ENCODE results near the gene STN1. TPM values are rescaled to one million over a fixed set of nuclear protein-coding genes. Genes with fewer than 3 reads are reported as not detected.
"Not testable (repeated sequence)": the region's sequence is repeated elsewhere in the genome, so short reads cannot be mapped to it uniquely, and the experiment has no call there.

Gene STN1
- total RNA-seq, 2 donors from 2014 or later, result 15.5 to 42.7 TPM

DNA sequence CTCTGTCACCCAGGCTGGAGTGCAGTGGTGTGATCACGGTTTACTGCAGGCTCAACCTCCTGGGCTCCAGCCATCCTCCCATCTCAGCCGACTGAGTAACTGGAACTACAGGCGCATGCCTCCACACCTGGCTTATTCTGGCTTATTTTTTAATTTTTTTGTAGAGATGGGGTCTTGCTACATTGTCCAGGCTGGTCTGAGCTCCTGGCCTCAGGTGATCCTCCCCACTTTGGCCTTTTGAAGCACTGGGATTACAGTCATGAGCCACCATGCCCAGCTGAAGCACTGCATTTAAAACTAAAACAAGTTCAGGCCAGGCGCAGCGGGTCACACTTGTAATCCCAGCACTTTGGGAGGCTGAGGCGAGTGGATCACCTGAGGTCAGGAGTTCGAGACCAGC lies 70.6 kb downstream of the STN1 start:
- intact Hi-C loops (cut with DNase I), result no loop called here
- Histone ChIP-seq H3K27ac (no peak overlapping the region), H3K9me3 (no peaks in the 10 kb centered on the region), H3K4me1 (replicated peaks) (peaks cover 15% of the 10 kb centered on the region), H3K36me3 (no peaks in the 10 kb centered on the region), H3K4me3 (no peak overlapping the region), H3K27me3 (replicated peaks; ENCODE audit: insufficient read depth) (no peaks in the 10 kb centered on the region)
- 86% methylated on average over 7 of the region's 7 CpGs for WGBS
- no peak for TF ChIP-seq POLR2AphosphoS5 (IDR thresholded peaks at IDR 0.05)
- no peak for DNase-seq (ENCODE audit: low spot score)

DNA sequence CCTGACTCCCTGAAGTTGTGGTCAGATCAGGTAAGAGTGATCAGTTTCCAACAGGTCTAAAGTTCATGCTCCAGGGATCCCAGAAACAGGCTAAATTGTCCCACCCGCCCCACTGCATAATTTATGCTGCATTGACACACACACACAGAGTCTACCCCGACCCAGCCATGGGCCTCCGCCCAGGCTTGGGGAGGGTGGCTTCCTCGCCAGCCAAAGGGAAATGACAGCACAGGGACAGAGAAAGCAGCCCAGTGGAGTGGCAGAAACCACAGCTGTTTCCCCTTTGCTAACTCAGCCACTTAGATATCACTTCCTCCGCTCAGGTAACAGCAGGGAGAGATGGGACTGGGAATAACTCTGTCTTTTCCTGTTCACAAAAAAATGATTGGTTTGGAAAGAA lies 72.0 kb downstream of the STN1 start:
- Histone ChIP-seq H3K36me3 (no peaks in the 10 kb centered on the region), H3K4me1 (replicated peaks) (peaks cover 15% of the 10 kb centered on the region), H3K27me3 (replicated peaks; ENCODE audit: insufficient read depth) (no peaks in the 10 kb centered on the region), H3K4me3 (no peak overlapping the region), H3K9me3 (no peaks in the 10 kb centered on the region), H3K27ac (no peak overlapping the region)
- DNase-seq (ENCODE audit: low spot score), result no peak
- intact Hi-C loops (cut with DNase I), result no loop called here
- TF ChIP-seq POLR2A (IDR thresholded peaks at IDR 0.05), result no peak
- no peak for TF ChIP-seq POLR2AphosphoS5 (IDR thresholded peaks at IDR 0.05)
- TF ChIP-seq, protein P1, sequence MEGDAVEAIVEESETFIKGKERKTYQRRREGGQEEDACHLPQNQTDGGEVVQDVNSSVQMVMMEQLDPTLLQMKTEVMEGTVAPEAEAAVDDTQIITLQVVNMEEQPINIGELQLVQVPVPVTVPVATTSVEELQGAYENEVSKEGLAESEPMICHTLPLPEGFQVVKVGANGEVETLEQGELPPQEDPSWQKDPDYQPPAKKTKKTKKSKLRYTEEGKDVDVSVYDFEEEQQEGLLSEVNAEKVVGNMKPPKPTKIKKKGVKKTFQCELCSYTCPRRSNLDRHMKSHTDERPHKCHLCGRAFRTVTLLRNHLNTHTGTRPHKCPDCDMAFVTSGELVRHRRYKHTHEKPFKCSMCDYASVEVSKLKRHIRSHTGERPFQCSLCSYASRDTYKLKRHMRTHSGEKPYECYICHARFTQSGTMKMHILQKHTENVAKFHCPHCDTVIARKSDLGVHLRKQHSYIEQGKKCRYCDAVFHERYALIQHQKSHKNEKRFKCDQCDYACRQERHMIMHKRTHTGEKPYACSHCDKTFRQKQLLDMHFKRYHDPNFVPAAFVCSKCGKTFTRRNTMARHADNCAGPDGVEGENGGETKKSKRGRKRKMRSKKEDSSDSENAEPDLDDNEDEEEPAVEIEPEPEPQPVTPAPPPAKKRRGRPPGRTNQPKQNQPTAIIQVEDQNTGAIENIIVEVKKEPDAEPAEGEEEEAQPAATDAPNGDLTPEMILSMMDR (IDR thresholded peaks at IDR 0.05), result no peak
- WGBS, result 64% methylated on average over 5 of the region's 5 CpGs

DNA sequence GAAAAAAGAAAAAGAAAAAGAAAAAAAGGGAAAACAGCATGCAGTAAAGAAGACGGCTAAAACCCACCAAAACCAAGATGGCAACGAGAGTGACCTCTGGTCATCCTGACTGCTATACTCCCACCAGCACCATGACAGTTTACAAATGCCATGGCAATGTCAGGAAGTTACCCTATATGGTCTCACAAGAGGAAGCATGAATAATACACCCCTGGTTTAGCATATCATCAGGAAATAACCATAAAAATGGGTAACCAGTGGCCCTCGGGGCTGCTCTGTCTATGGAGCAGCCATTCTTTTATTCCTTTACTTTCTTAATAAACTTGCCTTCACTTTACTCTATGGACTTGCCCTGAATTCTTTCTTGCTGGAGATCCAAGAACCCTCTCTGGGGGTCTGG lies 72.6 kb downstream of the STN1 start:
- WGBS, result 83% methylated on average over 3 of the region's 3 CpGs
- H3K36me3 ChIP-seq; DNase-seq (ENCODE audit: low spot score); H3K4me3 ChIP-seq; H3K27me3 ChIP-seq (replicated peaks; ENCODE audit: insufficient read depth); H3K9me3 ChIP-seq; intact Hi-C loops (cut with DNase I); H3K27ac ChIP-seq: not testable (repeated sequence)
- peaks cover 11% of the 10 kb centered on the region for H3K4me1 ChIP-seq (replicated peaks)

DNA sequence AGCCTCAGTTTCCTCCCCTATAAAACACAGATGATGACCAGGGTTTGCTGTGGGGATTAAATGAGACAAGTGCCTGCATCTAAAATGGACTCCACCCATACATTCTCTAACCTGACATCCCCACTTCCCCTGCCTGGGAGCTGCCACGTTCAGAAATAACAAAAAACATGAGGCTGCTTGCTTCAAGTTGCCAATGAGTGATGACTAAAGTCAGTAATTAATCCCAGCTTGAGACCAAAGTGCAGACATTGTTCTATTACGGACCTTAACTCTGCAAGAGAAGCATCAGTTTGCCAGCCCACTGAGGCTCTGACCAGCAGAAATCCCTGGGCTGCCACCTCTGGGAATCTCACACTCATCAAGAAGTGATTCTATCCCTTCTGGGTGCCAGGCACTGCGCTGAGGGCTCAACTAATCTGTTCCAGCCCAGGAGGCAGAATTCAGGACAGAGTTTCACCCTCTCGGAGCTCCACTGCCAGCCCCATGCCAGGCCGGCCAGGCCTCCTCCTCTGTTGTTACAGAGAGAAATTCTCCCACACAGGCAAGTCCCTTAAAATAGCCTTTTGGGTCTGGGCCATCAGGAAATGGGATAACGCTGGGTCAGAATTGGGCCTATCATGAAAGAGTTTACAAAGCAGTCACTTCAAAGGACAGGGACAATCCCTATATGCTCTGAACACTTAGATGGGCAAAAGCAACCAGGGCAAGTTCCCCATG lies 74.0 kb downstream of the STN1 start:
- intact Hi-C loops (cut with DNase I), result no loop called here
- H3K36me3 ChIP-seq, result no peaks in the 10 kb centered on the region
- H3K9me3 ChIP-seq, result no peaks in the 10 kb centered on the region
- peak overlapping the region; percentile 45 to 54 for H3K27ac ChIP-seq
- H3K4me3 ChIP-seq, result no peak overlapping the region
- 35% methylated on average over 6 of the region's 6 CpGs for WGBS
- H3K27me3 ChIP-seq (replicated peaks; ENCODE audit: insufficient read depth), result no peaks in the 10 kb centered on the region
- TF ChIP-seq POLR2AphosphoS5 (IDR thresholded peaks at IDR 0.05), result peak; percentile 46
- TF ChIP-seq, protein P1 (IDR thresholded peaks at IDR 0.05), result no peak
- TF ChIP-seq POLR2A (IDR thresholded peaks at IDR 0.05), result peak; percentile 19
- DNase-seq (ENCODE audit: low spot score), result peak; percentile 50
- peaks cover 2% of the 10 kb centered on the region for H3K4me1 ChIP-seq (replicated peaks)

DNA sequence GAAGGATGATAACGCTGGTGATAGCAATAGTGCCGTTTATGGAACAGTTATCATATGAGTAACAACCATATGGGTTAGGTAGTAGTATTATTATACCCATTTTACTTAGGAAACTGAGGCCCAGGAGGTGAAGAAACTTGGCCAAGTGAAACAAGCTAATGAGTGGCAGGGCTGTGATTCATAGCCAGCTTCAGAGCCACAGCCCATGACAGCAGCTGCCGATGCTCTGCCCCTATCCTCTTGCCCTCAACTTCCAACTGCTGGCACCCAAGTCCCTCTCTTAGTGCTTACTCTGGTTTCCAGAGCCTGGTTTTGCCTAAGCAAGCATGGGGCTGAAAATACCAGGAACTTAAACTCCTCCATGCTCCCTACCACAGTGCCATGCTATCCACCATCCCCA lies 74.9 kb downstream of the STN1 start:
- no peaks in the 10 kb centered on the region for H3K36me3 ChIP-seq
- intact Hi-C loops (cut with DNase I), result no loop called here
- H3K27me3 ChIP-seq (replicated peaks; ENCODE audit: insufficient read depth), result no peaks in the 10 kb centered on the region
- peaks cover 2% of the 10 kb centered on the region for H3K4me1 ChIP-seq (replicated peaks)
- WGBS, result 79% methylated on average over 3 of the region's 3 CpGs
- no peak for DNase-seq (ENCODE audit: low spot score)
- TF ChIP-seq POLR2AphosphoS5 (IDR thresholded peaks at IDR 0.05) (no peak), POLR2A (IDR thresholded peaks at IDR 0.05) (no peak)
- TF ChIP-seq, protein P1 (IDR thresholded peaks at IDR 0.05), result no peak
- H3K9me3 ChIP-seq, result no peaks in the 10 kb centered on the region
- no peak overlapping the region for H3K4me3 ChIP-seq
- H3K27ac ChIP-seq, result no peak overlapping the region

DNA sequence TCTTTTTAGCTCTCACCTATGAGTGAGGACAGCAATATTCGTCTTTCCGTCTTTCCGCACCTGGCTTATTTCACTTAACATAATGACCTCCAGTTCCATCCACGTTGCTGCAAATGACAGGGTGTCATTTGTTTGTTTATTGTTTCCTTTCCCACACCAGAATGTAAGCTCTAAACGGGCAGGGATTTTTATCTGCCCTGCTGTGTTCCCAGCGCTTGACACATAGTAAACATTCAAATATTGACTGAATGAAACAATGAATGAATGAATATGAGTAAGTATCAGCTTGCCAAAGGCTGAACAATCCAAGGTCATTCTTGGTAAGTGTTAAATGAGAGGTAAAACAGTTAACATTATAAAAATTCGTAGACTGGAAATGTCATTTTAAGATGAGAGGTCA lies 75.4 kb downstream of the STN1 start:
- TF ChIP-seq POLR2A (IDR thresholded peaks at IDR 0.05), result no peak
- TF ChIP-seq, protein P1 (IDR thresholded peaks at IDR 0.05), result no peak
- peak; percentile 35 for TF ChIP-seq POLR2AphosphoS5 (IDR thresholded peaks at IDR 0.05)
- Histone ChIP-seq H3K4me3 (no peak overlapping the region), H3K4me1 (replicated peaks) (peaks cover 2% of the 10 kb centered on the region), H3K27ac (no peak overlapping the region), H3K27me3 (replicated peaks; ENCODE audit: insufficient read depth) (no peaks in the 10 kb centered on the region), H3K9me3 (no peaks in the 10 kb centered on the region), H3K36me3 (no peaks in the 10 kb centered on the region)
- intact Hi-C loops (cut with DNase I), result no loop called here
- DNase-seq (ENCODE audit: low spot score), result no peak
- 50% methylated on average over 7 of the region's 7 CpGs for WGBS
